HepG2 (cell line): ENCODE results near the gene RPLP2. TPM values are rescaled to one million over a fixed set of nuclear protein-coding genes. Genes with fewer than 3 reads are reported as not detected.

ENCODE experiments used
- DMAP1 ChIP-seq: IDR thresholded peaks from 2 replicates; pipeline ENCODE4 v1.6.1; 2016
- POLR2A ChIP-seq, 2 experiments: IDR thresholded peaks; 2 replicates each; pipeline ENCODE4 v1.6.1; 2011; ENCODE audit warnings: low read depth in 2 of 2, low read length in 2 of 2, mild to moderate bottlenecking in 1 of 2, moderate library complexity in 1 of 2; ENCODE audit not compliant: insufficient read depth in 1 of 2
- RAD21 ChIP-seq: fragments of 450-650 bp; formaldehyde crosslinking; IDR thresholded peaks from 2 replicates; pipeline ENCODE4 v1.5.0; 2020; ENCODE audit warnings: mild to moderate bottlenecking
- REXO4 ChIP-seq: sonication (generic); formaldehyde crosslinking; IDR thresholded peaks from 2 replicates; pipeline ENCODE4 v1.8.0; 2022; ENCODE audit warnings: missing genetic modification reagents, mild to moderate bottlenecking, borderline replicate concordance
- RNF2 ChIP-seq: fragments of 450-650 bp; conservative IDR thresholded peaks from 2 replicates; pipeline ENCODE4 v1.6.1; 2016; ENCODE audit warnings: low read depth
- SAP130 ChIP-seq: IDR thresholded peaks from 2 replicates; pipeline ENCODE4 v1.6.1; 2016; ENCODE audit warnings: low read depth
- SP5 ChIP-seq: IDR thresholded peaks from 2 replicates; pipeline ENCODE4 v1.6.1; 2016; ENCODE audit warnings: low read depth, borderline replicate concordance
- THYN1 ChIP-seq: sonication (generic); formaldehyde crosslinking; IDR thresholded peaks from 2 replicates; pipeline ENCODE4 v1.8.1; 2023; ENCODE audit warnings: low read depth, mild to moderate bottlenecking, moderate library complexity, missing genetic modification reagents, borderline replicate concordance
- ZNF318 ChIP-seq: sonication (generic); formaldehyde crosslinking; IDR thresholded peaks from 2 replicates; pipeline ENCODE4 v1.4.0; 2020; ENCODE audit warnings: mild to moderate bottlenecking, missing genetic modification reagents
- ZNF546 ChIP-seq: sonication (generic); formaldehyde crosslinking; conservative IDR thresholded peaks from 2 replicates; pipeline ENCODE4 v1.8.1; 2023; ENCODE audit warnings: mild to moderate bottlenecking, missing genetic modification reagents
- ZNF574 ChIP-seq: sonication (generic); formaldehyde crosslinking; IDR thresholded peaks from 2 replicates; pipeline ENCODE4 v1.4.0; 2020; ENCODE audit warnings: missing genetic modification reagents
- polyA plus RNA-seq, 8 experiments: library from polyadenylated mRNA; depleted of rRNA in 3 of 8; stranded (reverse) in 7 of 8; unstranded in 1 of 8; fragments of >200 nt; fragmentation: Illumina TruSeq in 4 of 8; extraction: Trizol in 4 of 8; gene quantifications; 2 replicates each; pipeline versions ENCODE4 v1.2.1 to v1.2.3, GENCODE V29; 2011 to 2016; ENCODE audit warnings: low read depth in 4 of 8, missing spikeins in 1 of 8, mixed read lengths in 1 of 8; ENCODE audit not compliant: insufficient read depth in 1 of 8
- total RNA-seq, 5 experiments: library from RNA; depleted of rRNA; stranded (reverse); fragments of >200 nt; fragmentation: Illumina TruSeq; extraction: Trizol; gene quantifications; 2 replicates each; pipeline ENCODE4 v1.2.3, GENCODE V29; 2016; ENCODE audit warnings: low read depth in 1 of 5
- TF ChIP-seq, protein P1 (sequence below): sonication (generic); formaldehyde crosslinking; IDR thresholded peaks from 2 replicates; pipeline ENCODE4 v1.4.0; 2020; ENCODE audit warnings: missing genetic modification reagents, borderline replicate concordance

Gene RPLP2
- total and polyA plus RNA-seq, 2 of the 13 experiments (the other 11 are each of a cell fraction or from before 2014, with no cell fraction given): 978 to 2,106 TPM

- TF ChIP-seq ZNF574 (CRISPR knock-in tag) (peak; percentile 22; the same call in 1 of the 2 replicates), ZNF318 (no peak), REXO4 (0 out of 2 replicates have a peak, but pooled peaks have one; percentile 10), DMAP1 (CRISPR knock-in tag) (peak; percentile 55; the same call in 1 of the 2 replicates), SAP130 (CRISPR knock-in tag) (peak; percentile 68), THYN1 (CRISPR knock-in tag) (0 out of 2 replicates have a peak, but pooled peaks have one; percentile 50), POLR2A (IDR thresholded peaks at IDR 0.05; ENCODE audit: insufficient read depth in 1 of 2, low read depth in 2 of 2, low read length in 2 of 2) (peak in 1 of 2 experiments; percentile 89; a peak in 2 of 4 replicates), SP5 (CRISPR knock-in tag) (0 out of 2 replicates have a peak, but pooled peaks have one; percentile 21), RAD21 (CRISPR knock-in tag) (peak; percentile 53; the same call in 1 of the 2 replicates), RNF2 (no peak), ZNF546 (CRISPR knock-in tag) (peak; percentile 59; the same call in 1 of the 2 replicates)
- TF ChIP-seq, protein P1, sequence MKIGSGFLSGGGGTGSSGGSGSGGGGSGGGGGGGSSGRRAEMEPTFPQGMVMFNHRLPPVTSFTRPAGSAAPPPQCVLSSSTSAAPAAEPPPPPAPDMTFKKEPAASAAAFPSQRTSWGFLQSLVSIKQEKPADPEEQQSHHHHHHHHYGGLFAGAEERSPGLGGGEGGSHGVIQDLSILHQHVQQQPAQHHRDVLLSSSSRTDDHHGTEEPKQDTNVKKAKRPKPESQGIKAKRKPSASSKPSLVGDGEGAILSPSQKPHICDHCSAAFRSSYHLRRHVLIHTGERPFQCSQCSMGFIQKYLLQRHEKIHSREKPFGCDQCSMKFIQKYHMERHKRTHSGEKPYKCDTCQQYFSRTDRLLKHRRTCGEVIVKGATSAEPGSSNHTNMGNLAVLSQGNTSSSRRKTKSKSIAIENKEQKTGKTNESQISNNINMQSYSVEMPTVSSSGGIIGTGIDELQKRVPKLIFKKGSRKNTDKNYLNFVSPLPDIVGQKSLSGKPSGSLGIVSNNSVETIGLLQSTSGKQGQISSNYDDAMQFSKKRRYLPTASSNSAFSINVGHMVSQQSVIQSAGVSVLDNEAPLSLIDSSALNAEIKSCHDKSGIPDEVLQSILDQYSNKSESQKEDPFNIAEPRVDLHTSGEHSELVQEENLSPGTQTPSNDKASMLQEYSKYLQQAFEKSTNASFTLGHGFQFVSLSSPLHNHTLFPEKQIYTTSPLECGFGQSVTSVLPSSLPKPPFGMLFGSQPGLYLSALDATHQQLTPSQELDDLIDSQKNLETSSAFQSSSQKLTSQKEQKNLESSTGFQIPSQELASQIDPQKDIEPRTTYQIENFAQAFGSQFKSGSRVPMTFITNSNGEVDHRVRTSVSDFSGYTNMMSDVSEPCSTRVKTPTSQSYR: no peak
Observed at GRCh38 chr11:819129-819931, 9.6 kb downstream of the RPLP2 start (continued).
